Measurements from ENCODE around the gene PTPRE.

GRCh38 chr10:128044186-128044585 is 137.3 kb downstream of the PTPRE start:
- TF ChIP-seq CTCF (IDR thresholded peaks at IDR 0.05) (no peak), POLR2AphosphoS5 (IDR thresholded peaks at IDR 0.05) (no peak)

All from breast epithelium (tissue), 3 donors.